Stimulated activated effector memory CD8-positive, alpha-beta T cell treated with anti-CD3 and anti-CD28 coated beads, Interleukin-12 subunit alpha, Interleukin-12 subunit beta, amount 100 ng/mL, for 72 hours (primary cell): ENCODE measurements around the gene ZG16.

Experiments used
- ATAC-seq: fragments of 150-1000 bp; cut with Tn5 transposase; 2 replicates; pipeline ENCODE4 v1.10.0; 2021
- DNase-seq, 2 donors: peaks; one replicate each; pipeline ENCODE4 v3.0.0; 2021 to 2022; ENCODE audit warnings: low spot score in 2 of 2
- H3K27ac Mint-ChIP-seq: one replicate; pipeline ENCODE4 v1.8.0; 2022; ENCODE audit warnings: mild to moderate bottlenecking, mixed read lengths
- H3K36me3 Mint-ChIP-seq: one replicate; pipeline ENCODE4 v1.8.0; 2022; ENCODE audit warnings: mild to moderate bottlenecking, mixed read lengths
- H3K4me1 Mint-ChIP-seq: one replicate; pipeline ENCODE4 v1.8.0; 2022; ENCODE audit warnings: mixed read lengths
- H3K4me3 Mint-ChIP-seq: one replicate; pipeline ENCODE4 v1.8.0; 2022; ENCODE audit warnings: mild to moderate bottlenecking, mixed read lengths
- H3K9me3 Mint-ChIP-seq: one replicate; pipeline ENCODE4 v1.8.0; 2022; ENCODE audit warnings: mixed read lengths

The ZG16 gene

DNA sequence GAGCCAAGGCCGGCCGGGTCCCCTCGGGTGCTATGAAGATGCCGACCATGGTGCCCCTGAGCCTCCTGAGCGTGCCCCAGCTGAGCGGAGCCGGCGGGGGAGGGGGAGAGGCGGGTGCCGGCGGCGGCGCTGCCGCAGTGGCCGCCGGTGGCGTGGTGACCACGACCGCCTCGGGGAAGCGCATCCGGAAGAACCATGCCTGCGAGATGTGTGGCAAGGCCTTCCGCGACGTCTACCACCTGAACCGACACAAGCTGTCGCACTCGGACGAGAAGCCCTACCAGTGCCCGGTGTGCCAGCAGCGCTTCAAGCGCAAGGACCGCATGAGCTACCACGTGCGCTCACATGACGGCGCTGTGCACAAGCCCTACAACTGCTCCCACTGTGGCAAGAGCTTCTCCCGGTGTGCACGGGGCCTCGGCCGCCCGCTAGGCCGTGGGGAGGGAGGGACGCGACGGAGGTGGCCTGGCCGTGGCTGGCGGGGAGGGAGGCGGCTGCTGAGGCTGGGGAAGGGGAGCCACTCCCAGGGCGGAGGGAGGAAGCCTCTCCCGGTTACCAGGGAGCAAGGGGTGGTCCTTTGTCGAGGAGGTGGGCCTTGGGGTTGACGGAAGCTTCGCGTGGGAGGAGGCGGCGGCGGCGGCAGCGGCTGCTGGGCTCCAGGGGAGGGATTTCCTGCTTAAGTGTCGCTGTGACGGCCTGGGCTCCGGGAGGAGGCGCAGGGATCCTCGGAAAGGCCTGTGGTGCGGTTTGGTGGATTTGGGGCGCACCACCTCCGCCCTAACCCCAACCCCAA lies 29.6 kb downstream of the ZG16 start:
- H3K9me3 Mint-ChIP-seq = no peaks in the 10 kb centered on the region
- H3K27ac Mint-ChIP-seq = peak overlapping the region; percentile 91
- DNase-seq (peak; percentile 83 to 96), ATAC-seq (peak; percentile 58)
- peaks cover 71% of the 10 kb centered on the region for H3K4me1 Mint-ChIP-seq
- H3K36me3 Mint-ChIP-seq = peaks cover 91% of the 10 kb centered on the region
- peak overlapping the region; percentile 81 for H3K4me3 Mint-ChIP-seq

DNA sequence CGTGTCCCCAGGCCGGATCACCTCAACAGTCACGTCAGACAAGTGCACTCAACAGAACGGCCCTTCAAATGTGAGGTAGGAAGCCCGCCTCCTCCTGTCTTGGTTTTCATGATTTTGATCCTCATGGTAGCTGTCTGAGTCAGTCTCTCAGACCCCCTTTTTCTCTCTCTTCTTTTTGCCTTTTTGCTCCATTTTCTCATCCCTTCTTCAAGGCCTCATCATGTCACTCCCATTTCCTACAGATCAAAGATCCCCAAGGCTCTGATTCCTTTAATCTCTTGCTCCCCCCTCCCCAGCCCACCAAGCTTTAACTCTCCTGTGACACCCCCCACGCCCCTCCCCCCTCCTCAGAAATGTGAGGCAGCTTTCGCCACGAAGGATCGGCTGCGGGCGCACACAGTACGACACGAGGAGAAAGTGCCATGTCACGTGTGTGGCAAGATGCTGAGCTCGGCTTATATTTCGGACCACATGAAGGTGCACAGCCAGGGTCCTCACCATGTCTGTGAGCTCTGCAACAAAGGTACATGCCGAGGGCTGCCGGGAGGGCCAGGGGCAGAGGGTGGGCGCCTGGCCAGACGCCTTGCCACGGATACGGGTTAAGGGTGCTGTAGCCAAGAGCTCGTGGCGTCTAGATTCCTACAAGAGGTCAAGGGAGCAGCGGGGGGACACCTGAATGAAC lies 30.3 kb downstream of the ZG16 start:
- ATAC-seq (peak; percentile 36), DNase-seq (peak; percentile 24 to 62)
- Mint-ChIP-seq H3K4me3 (peak overlapping the region; percentile 81), H3K4me1 (peaks cover 75% of the 10 kb centered on the region), H3K36me3 (peaks cover 84% of the 10 kb centered on the region), H3K27ac (peak overlapping the region; percentile 91), H3K9me3 (no peaks in the 10 kb centered on the region)

DNA sequence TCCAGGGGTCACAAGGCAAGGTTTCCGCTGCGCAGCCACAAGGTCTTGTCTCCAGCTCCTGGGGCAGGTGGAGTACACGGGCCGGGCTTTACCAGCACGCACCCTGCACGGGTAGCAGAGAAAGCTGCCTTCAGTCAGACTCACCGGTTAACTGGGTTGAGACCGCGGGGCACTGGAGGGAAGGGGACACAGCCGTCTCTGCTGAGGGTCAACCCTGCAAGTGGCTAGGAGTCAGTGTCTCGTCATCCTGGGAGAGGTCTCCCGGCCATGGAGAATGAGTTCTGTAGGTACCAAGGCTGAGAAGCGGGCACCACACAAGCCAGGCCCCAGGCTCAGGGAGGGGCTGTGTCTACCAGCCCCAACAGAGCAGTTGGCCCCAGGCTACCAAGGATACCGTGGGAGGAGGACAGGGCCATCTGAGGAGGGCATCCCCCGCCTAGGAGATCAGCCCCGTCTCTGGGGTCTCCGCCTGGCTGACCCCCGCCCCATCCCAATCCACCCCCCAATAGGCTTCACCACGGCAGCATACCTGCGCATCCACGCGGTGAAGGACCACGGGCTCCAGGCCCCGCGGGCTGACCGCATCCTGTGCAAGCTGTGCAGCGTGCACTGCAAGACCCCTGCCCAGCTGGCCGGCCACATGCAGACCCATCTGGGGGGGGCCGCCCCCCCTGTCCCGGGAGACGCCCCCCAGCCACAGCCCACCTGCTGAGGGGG lies 31.1 kb downstream of the ZG16 start:
- Mint-ChIP-seq H3K4me1 (peaks cover 72% of the 10 kb centered on the region), H3K4me3 (peak overlapping the region; percentile 81)

DNA sequence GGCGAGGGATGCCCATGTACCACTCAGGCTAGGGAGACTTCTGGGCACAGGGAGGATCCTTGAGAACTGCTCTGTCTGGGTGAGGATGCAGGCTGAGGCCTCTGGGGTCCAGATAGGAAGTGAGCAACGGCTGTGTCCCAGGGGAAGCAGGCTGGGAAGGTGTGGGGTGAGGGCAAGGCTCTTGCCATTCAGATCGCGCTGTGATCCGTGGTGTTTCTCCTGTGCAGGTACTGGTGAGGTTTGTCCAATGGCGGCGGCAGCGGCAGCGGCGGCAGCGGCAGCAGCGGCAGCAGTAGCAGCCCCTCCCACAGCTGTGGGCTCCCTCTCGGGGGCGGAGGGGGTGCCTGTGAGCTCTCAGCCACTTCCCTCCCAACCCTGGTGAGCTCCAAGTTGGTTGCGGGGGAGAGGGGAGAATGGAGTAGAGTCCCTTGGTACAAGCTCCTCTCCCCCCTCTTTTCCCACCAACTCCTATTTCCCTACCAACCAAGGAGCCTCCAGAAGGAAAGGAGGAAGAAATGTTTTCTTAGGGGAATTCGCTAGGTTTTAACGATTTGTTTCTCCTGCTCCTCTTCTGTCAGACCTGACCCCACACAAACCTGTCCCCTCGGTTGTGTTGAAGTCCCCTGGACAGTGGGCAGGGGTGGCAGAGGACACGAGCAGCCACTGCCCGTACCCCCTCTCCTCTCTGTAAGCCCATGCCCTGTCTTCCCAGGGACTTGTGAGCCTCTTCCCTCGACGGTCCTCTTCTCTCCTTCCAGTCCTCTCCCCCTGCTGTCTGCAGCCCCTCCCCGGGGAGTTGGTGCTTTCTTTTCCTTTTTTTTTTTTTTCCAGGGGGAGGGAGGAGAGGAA lies 32.0 kb downstream of the ZG16 start:
- Mint-ChIP-seq H3K4me1 (peaks cover 72% of the 10 kb centered on the region), H3K9me3 (no peaks in the 10 kb centered on the region), H3K36me3 (peaks cover 67% of the 10 kb centered on the region), H3K27ac (peak overlapping the region; percentile 91), H3K4me3 (peak overlapping the region; percentile 81)
- no peak for ATAC-seq
- peak; percentile 43 to 77 for DNase-seq

More for the DNA sequence above, 31.1 kb downstream of the ZG16 start:
- ATAC-seq (no peak), DNase-seq (peak in 1 of 2 donors; percentile 68)
- H3K36me3 Mint-ChIP-seq = peaks cover 76% of the 10 kb centered on the region
- peak overlapping the region; percentile 91 for H3K27ac Mint-ChIP-seq
- no peaks in the 10 kb centered on the region for H3K9me3 Mint-ChIP-seq

DNA sequence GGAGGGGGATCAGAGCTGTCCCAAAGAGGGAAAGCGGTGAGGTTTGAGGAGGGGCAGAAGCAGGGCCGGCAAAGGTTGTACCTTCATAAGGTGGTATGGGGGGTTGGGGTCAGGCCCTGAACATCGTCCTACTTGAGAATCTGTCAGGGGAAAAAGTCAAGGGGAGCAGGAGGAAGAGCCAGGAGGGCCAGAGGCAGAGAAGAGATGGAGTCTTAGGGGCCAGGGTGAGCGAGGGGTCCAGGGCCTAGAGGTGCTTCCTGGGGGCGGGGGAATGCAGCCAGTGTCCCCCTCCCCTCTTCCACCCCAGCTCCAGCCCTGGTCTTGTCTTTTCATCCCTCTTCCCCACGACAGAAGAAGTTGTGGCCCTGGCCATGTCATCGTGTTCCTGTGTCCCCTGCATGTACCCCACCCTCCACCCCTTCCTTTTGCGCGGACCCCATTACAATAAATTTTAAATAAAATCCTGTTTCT lies 32.7 kb downstream of the ZG16 start:
- ATAC-seq (no peak), DNase-seq (no peak)
- H3K27ac Mint-ChIP-seq = peak overlapping the region; percentile 91
- H3K4me1 Mint-ChIP-seq = peaks cover 75% of the 10 kb centered on the region
- H3K9me3 Mint-ChIP-seq = no peaks in the 10 kb centered on the region
- peak overlapping the region; percentile 81 for H3K4me3 Mint-ChIP-seq
- H3K36me3 Mint-ChIP-seq = peaks cover 66% of the 10 kb centered on the region

DNA sequence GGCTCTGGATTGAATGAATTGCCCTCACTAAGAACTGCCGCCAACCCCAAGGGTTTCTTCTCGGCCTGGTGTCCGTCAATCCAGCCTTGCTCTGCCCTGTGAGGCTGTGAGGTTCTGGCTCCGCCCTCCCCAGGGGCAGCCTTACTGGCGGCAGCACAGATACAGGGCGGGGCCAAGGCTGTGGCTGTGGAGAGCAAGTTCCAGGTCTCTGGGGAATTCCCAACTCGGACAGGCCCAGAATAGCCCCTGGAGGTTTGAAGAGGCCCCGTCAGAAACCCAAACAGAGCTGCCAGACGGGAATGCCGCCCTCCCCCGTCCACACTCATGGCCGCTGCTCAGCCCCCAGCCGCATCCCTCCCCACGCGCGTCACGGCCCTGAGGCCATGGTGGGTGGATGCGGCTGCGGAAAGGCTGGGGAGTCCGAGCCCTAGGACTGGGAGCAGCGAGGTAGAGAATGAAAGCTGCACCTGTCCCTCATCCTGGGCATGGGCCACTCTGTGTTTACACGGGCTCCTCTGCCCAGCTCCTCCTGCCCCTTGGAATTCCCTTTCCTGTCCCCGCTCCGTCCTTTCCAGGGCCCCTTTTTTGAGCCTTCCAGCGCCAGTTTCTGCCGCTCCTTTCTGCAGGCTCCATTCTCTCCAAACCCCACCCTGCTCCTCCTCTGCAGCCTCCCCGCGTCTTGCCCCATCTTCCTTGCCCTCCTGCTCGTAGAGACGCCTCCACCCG lies 33.3 kb downstream of the ZG16 start:
- Mint-ChIP-seq H3K36me3 (peaks cover 70% of the 10 kb centered on the region), H3K4me1 (peaks cover 80% of the 10 kb centered on the region), H3K9me3 (no peaks in the 10 kb centered on the region), H3K27ac (peak overlapping the region; percentile 91), H3K4me3 (peak overlapping the region; percentile 81)
- ATAC-seq (peak; percentile 61), DNase-seq (peak; percentile 67 to 89)

DNA sequence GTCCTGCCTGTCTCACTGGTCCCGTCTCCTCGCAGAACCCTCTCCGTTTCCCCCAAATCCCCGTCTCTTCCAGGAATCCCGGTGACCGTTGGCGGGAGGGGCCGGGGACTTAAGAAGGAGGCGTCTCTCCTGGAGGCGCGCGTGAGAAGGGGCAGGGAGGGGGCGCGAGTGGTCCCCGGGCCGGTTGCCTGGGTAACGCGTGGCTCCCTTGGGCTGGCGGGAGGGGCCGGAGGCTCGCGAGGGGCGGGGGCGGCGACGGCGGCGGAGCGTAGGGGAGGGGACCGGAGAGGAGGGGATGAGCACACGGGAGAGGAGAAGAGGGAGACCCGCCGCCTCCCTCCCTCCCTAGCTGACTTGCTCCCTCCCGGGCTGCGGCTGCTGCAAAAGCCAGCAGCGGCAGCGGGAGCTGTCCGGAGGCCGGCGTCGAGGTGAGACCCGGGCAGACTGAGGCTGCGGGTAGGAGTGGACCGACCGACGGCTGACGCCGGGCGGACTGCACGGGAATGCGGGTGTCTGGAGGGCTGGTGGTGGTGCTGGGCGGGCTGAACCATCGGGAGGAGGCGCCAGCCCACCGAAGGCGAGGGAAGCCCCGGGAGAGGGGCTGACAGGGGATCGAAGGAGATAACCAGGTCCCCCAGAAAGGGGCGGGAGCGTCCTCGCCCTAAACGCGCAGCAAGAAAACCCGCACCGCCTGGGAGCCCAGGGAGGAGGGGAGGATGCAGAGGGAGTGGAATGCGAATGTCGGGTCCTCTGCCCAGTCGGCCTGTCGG lies 34.0 kb downstream of the ZG16 start, which contains the start of gene PRRT2:
Gene PRRT2, plus strand, starts transcription at position 298 of the 770 bp plus-strand sequence. CDS start 862 bp downstream, outside the sequence.
- Mint-ChIP-seq H3K4me1 (peaks cover 86% of the 10 kb centered on the region), H3K27ac (peak within 1 kb of the TSS; percentile 91), H3K36me3 (peaks cover 68% of the 10 kb centered on the region), H3K4me3 (peak within 1 kb of the TSS; percentile 81), H3K9me3 (no peaks in the 10 kb centered on the region)
- ATAC-seq (no peak), DNase-seq (peak; percentile 31 to 79)

DNA sequence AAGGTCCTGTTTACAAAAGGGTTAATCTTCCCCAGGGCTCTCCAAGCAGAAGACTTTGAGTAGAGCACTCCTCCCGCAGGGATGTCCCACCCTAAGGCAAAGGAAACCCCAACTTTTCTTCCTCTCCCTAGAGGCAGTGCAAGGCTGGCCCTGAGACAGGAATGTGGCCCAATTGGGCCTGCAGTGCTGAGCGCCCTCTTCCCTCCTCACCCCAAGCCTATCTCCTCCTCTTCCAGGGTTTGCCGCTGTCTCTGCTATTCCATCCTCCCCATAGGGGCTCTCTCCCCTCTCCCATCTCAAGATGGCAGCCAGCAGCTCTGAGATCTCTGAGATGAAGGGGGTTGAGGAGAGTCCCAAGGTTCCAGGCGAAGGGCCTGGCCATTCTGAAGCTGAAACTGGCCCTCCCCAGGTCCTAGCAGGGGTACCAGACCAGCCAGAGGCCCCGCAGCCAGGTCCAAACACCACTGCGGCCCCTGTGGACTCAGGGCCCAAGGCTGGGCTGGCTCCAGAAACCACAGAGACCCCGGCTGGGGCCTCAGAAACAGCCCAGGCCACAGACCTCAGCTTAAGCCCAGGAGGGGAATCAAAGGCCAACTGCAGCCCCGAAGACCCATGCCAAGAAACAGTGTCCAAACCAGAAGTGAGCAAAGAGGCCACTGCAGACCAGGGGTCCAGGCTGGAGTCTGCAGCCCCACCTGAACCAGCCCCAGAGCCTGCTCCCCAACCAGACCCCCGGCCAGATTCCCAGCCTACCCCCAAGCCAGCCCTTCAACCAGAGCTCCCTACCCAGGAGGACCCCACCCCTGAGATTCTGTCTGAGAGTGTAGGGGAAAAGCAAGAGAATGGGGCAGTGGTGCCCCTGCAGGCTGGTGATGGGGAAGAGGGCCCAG lies 34.9 kb downstream of the ZG16 start:
- Mint-ChIP-seq H3K36me3 (peaks cover 68% of the 10 kb centered on the region), H3K9me3 (no peaks in the 10 kb centered on the region), H3K4me3 (peak overlapping the region; percentile 81), H3K27ac (peak overlapping the region; percentile 91), H3K4me1 (peaks cover 87% of the 10 kb centered on the region)
- ATAC-seq = no peak
- DNase-seq = no peak

DNA sequence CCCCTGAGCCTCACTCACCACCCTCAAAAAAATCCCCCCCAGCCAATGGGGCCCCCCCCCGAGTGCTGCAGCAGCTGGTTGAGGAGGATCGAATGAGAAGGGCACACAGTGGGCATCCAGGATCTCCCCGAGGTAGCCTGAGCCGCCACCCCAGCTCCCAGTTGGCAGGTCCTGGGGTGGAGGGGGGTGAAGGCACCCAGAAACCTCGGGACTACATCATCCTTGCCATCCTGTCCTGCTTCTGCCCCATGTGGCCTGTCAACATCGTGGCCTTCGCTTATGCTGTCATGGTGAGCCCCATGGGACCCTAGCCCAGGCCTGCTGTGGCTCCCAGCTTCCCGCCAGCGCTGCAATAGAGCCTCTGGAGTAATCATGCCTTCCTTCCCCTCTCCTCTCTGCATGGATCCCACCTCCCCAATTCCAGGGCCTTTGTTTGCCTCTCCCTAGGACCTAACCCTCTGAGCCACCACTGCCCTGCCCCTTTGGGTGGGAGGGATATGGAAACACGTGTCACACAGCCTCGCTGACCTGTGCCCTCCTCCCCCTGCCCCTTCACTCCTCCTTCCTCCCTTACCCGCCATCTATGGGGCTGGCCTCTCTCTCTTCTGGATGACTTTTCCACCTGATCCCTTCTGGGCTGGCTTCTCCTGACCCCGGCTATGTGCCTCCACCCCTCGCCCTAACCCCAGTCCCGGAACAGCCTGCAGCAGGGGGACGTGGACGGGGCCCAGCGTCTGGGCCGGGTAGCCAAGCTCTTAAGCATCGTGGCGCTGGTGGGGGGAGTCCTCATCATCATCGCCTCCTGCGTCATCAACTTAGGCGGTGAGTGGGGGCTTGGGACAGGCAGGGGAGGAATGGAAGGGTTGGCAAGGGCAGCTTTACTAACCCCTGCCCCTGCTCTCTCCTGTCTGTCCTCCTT lies 35.8 kb downstream of the ZG16 start:
- Mint-ChIP-seq H3K4me3 (peak overlapping the region; percentile 97), H3K27ac (no peak overlapping the region), H3K4me1 (peaks cover 87% of the 10 kb centered on the region), H3K36me3 (peaks cover 68% of the 10 kb centered on the region), H3K9me3 (no peaks in the 10 kb centered on the region)
- DNase-seq (no peak), ATAC-seq (no peak)

DNA sequence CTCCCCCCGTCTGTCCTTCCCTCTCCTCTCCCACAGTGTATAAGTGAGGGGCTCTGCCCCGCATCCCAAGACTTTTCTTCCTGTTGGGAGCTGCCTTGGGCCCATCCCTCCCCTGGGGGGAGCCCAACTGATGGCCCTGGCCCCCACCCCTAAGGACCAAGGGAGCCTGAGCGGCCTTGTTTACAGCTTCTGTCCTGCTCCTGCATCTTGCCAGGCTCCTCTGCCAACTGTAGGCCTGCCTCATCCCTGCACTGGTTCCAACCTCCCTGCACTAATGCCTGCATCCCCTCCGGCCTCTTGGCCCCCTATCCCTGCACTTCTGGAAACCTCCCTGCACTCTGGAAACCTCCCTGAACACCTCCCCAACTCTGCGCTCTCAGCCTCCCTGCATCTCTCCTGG lies 36.5 kb downstream of the ZG16 start:
- Mint-ChIP-seq H3K27ac (peak overlapping the region; percentile 93), H3K4me1 (peaks cover 91% of the 10 kb centered on the region), H3K36me3 (peaks cover 68% of the 10 kb centered on the region), H3K9me3 (no peaks in the 10 kb centered on the region), H3K4me3 (peak overlapping the region; percentile 97)
- ATAC-seq (no peak), DNase-seq (no peak)

DNA sequence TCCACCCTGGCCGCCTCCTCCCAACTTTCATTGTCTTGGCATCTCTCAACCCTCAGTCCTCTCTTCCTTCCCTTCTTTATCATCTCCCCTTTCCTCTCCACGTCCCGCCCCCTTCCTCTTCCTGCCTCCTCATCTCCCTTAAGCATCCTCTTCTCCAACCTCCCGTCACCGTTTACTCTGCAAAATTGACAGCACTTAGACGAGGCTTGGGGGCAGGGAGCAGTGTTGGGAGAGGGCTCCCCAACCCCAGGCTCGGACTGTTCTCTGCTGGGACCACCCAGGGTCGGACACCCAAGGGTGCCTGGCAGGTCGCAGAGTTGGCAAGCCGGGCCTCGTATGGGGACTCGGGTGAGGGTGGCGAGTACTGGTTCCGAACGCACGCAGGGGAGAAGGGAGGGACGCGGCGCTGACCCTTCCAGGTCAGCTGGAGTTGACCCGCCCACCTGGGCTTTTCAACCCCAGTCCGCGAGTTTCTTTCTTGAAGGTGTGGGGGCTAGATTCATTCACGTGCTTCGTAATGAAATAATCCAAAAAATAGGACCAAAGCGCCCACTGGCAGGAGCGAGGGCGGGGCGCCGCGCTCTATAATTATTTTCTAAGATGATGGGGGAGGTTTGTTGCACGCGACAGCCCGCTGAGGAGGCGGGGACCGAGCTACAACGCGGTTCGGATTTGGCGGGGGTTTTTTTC lies 37.1 kb downstream of the ZG16 start:
- Mint-ChIP-seq H3K36me3 (peaks cover 68% of the 10 kb centered on the region), H3K9me3 (no peaks in the 10 kb centered on the region), H3K4me3 (peak overlapping the region; percentile 97), H3K27ac (peak overlapping the region; percentile 93), H3K4me1 (peaks cover 91% of the 10 kb centered on the region)
- ATAC-seq (no peak), DNase-seq (peak in 1 of 2 donors; percentile 71)
